Glutamatergic neuron (in vitro differentiated cells): ENCODE results near the gene CHRNA1. TPM values are rescaled to one million over a fixed set of nuclear protein-coding genes. Genes with fewer than 3 reads are reported as not detected.
A peak's percentile ranks its signal among the peaks of the same experiment; 100 is the strongest.

ENCODE experiments used
- DNase-seq: peaks from one replicate; pipeline ENCODE4 v3.0.0; 2022
- H3K27ac Mint-ChIP-seq: one replicate; pipeline ENCODE4 v1.8.0; 2020; ENCODE audit warnings: mild to moderate bottlenecking, mixed read lengths, inconsistent platforms; ENCODE audit not compliant: unreplicated experiment
- H3K27me3 Mint-ChIP-seq: one replicate; pipeline ENCODE4 v1.8.0; 2020; ENCODE audit warnings: mild to moderate bottlenecking, moderate library complexity, mixed read lengths, inconsistent platforms; ENCODE audit not compliant: unreplicated experiment
- H3K36me3 Mint-ChIP-seq: one replicate; pipeline ENCODE4 v1.8.0; 2020; ENCODE audit warnings: mild to moderate bottlenecking, mixed read lengths, inconsistent platforms; ENCODE audit not compliant: unreplicated experiment
- H3K4me1 Mint-ChIP-seq: one replicate; pipeline ENCODE4 v1.8.0; 2020; ENCODE audit warnings: mild to moderate bottlenecking, low read depth, mixed read lengths, inconsistent platforms; ENCODE audit not compliant: unreplicated experiment
- H3K4me3 Mint-ChIP-seq: one replicate; pipeline ENCODE4 v1.8.0; 2020; ENCODE audit warnings: mild to moderate bottlenecking, mixed read lengths, inconsistent platforms; ENCODE audit not compliant: unreplicated experiment
- H3K9me3 Mint-ChIP-seq: one replicate; pipeline ENCODE4 v1.8.0; 2020; ENCODE audit warnings: mild to moderate bottlenecking, moderate library complexity, mixed read lengths, inconsistent platforms; ENCODE audit not compliant: unreplicated experiment
- total RNA-seq: library from RNA; stranded (reverse); fragmentation: NEBNext Ultra II Directional; extraction: Animal tissue kit (Norgen Biotek cat#: 25700); gene quantifications from one replicate; pipeline ENCODE4 v1.2.1, GENCODE V29; 2021; ENCODE audit not compliant: unreplicated experiment
- TF ChIP-seq, protein P1 (sequence below): fragments of 200-600 bp; sonication (generic); IDR thresholded peaks from one replicate; pipeline ENCODE4 v1.5.0; 2021; ENCODE audit not compliant: partially characterized antibody, unreplicated experiment

Gene CHRNA1
- total RNA-seq, 1 donor from 2014 or later: 161 TPM

DNA sequence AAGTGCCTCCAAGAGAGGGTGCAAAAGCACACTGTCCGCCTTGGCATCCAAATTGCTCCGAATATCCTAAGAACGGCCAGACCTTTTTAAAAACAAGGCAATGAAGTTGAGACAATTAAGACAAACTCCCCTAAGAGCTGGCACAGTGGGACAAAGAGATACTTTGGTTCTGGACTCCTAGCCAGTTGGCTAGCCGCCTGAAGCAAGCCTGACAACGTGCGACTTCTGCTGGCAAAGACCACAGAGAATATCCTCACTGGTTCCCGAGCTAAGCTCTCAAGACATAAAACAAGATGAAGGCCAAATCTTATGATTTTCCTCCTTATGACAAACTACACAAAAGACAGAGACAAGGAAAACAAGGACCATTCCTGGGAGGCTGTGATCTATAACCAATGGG is 32.7 kb downstream of the CHRNA1 start:
- TF ChIP-seq, protein P1, sequence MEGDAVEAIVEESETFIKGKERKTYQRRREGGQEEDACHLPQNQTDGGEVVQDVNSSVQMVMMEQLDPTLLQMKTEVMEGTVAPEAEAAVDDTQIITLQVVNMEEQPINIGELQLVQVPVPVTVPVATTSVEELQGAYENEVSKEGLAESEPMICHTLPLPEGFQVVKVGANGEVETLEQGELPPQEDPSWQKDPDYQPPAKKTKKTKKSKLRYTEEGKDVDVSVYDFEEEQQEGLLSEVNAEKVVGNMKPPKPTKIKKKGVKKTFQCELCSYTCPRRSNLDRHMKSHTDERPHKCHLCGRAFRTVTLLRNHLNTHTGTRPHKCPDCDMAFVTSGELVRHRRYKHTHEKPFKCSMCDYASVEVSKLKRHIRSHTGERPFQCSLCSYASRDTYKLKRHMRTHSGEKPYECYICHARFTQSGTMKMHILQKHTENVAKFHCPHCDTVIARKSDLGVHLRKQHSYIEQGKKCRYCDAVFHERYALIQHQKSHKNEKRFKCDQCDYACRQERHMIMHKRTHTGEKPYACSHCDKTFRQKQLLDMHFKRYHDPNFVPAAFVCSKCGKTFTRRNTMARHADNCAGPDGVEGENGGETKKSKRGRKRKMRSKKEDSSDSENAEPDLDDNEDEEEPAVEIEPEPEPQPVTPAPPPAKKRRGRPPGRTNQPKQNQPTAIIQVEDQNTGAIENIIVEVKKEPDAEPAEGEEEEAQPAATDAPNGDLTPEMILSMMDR: no peak
- H3K36me3 Mint-ChIP-seq: no peaks in the 10 kb centered on the region
- H3K4me1 Mint-ChIP-seq: peaks cover 5% of the 10 kb centered on the region
- H3K27me3 Mint-ChIP-seq: peaks cover 7% of the 10 kb centered on the region
- no peak overlapping the region for H3K4me3 Mint-ChIP-seq
- no peak overlapping the region for H3K27ac Mint-ChIP-seq
- no peak for DNase-seq
- H3K9me3 Mint-ChIP-seq: peaks cover 3% of the 10 kb centered on the region

GRCh38 chr2:174730698-174731018 is 33.6 kb downstream of the CHRNA1 start:
- H3K9me3 Mint-ChIP-seq: peaks cover 3% of the 10 kb centered on the region
- TF ChIP-seq, protein P1: no peak
- H3K36me3 Mint-ChIP-seq: no peaks in the 10 kb centered on the region
- peak overlapping the region; percentile 83 for H3K4me3 Mint-ChIP-seq
- DNase-seq: peak; percentile 43
- H3K4me1 Mint-ChIP-seq: peaks cover 7% of the 10 kb centered on the region
- H3K27me3 Mint-ChIP-seq: peaks cover 7% of the 10 kb centered on the region
- H3K27ac Mint-ChIP-seq: no peak overlapping the region

DNA sequence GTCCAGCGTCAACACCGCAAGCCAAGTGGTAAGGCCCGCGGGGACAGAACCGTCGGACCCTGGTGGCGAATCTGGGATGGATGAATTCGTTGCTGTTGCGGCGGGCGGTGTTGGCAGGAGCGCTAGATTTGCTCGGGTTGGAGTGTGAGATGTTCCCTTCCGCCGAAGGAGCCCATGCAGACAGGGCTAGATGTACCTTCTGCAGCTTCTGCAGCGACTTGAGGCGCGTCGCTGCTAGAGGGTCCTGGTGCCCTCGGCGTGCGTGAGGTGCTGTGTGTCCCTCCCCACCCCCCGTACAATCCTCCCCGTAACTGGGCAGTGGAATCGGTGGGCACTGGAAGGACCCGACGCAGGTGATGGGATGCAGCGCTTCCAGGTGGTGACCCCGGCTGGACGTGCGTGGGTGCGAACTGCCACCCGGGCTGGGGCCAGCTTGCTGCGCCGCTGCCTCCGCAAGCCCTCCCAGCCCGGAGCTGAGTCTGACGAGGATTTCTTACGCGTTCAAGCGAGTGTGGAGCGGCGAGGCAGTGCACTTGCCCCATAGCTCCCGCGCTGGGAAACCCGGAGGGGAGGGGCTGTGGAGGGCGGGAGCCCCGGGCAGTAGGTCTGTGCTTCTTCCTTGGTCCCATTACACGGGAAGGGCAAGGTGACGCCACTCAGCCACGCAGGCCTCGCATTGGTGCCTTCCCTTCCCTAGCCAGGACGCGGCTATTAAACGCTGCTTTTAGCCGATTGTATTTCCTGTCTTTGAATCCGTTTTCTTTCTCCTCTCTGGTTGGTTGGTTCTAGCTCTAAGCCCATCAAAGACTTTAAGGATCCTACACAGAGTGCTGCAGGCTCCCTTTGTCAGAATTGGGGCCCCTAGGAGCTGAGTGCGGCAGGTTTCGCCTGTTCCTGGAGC is 34.2 kb downstream of the CHRNA1 start:
- Mint-ChIP-seq H3K9me3 (peaks cover 3% of the 10 kb centered on the region), H3K4me1 (peaks cover 7% of the 10 kb centered on the region), H3K27ac (no peak overlapping the region), H3K4me3 (peak overlapping the region; percentile 83), H3K36me3 (no peaks in the 10 kb centered on the region), H3K27me3 (peaks cover 7% of the 10 kb centered on the region)
- TF ChIP-seq, protein P1: no peak
- DNase-seq: peak; percentile 40

GRCh38 chr2:174728096-174728495 is 36.2 kb downstream of the CHRNA1 start:
- no peak overlapping the region for H3K27ac Mint-ChIP-seq
- H3K27me3 Mint-ChIP-seq: peaks cover 7% of the 10 kb centered on the region
- DNase-seq: no peak
- H3K4me3 Mint-ChIP-seq: no peak overlapping the region
- peaks cover 7% of the 10 kb centered on the region for H3K4me1 Mint-ChIP-seq
- TF ChIP-seq, protein P1: no peak
- H3K9me3 Mint-ChIP-seq: peaks cover 3% of the 10 kb centered on the region
- H3K36me3 Mint-ChIP-seq: no peaks in the 10 kb centered on the region

GRCh38 chr2:174726212-174726611 is 38.1 kb downstream of the CHRNA1 start:
- Mint-ChIP-seq H3K4me1 (peaks cover 7% of the 10 kb centered on the region), H3K36me3 (peaks cover 1% of the 10 kb centered on the region), H3K27me3 (peaks cover 7% of the 10 kb centered on the region), H3K4me3 (no peak overlapping the region), H3K27ac (no peak overlapping the region), H3K9me3 (peaks cover under 1% of the 10 kb centered on the region)
- TF ChIP-seq, protein P1: no peak
- DNase-seq: no peak
